Stimulated activated CD4-positive, alpha-beta T cell treated with anti-CD3 and anti-CD28 coated beads, Interleukin-2, amount 100 ng/mL, for 4 hours (primary cell): ENCODE measurements around the gene NELFE.
"Not testable (repeated sequence)": the region's sequence is repeated elsewhere in the genome, so short reads cannot be mapped to it uniquely, and the experiment has no call there.

Source experiments
- DNase-seq: peaks from one replicate; pipeline ENCODE4 v3.0.0-alpha.2; 2020; ENCODE audit warnings: low read depth

The NELFE gene

GRCh38 chr6:31915756-31916155 is 43.0 kb downstream of the NELFE start:
- DNase-seq, result no peak

GRCh38 chr6:31915351-31915750 is 43.4 kb downstream of the NELFE start:
- DNase-seq, result no peak

- DNase-seq, result no peak
These were observed 46.8 kb downstream of the NELFE start for GRCh38 chr6:31911826-31912585.

GRCh38 chr6:31909298-31909697 is 49.5 kb downstream of the NELFE start:
- not testable (repeated sequence) for DNase-seq

- DNase-seq, result no peak
These were observed 50.0 kb downstream of the NELFE start for GRCh38 chr6:31908791-31909190.

DNA sequence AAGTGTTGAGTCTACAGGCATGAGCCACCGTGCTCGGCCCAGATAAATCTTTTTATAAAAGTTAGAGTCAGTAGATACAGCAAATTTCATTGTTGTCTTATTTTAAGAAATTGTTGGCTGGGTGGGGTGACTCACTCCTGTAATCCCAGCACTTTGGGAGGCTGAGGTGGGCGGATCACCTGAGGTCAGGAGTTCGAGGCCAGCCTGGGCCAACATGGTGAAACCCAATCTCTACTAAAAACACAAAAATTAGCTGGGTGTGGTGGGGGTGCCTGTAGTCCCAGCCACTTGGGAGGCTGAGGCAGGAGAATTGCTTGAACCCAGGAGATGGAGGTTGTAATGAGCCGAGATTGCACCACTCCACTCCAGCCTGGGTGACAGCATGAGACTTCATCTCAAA is 50.5 kb downstream of the NELFE start:
- DNase-seq, result not testable (repeated sequence)

DNA sequence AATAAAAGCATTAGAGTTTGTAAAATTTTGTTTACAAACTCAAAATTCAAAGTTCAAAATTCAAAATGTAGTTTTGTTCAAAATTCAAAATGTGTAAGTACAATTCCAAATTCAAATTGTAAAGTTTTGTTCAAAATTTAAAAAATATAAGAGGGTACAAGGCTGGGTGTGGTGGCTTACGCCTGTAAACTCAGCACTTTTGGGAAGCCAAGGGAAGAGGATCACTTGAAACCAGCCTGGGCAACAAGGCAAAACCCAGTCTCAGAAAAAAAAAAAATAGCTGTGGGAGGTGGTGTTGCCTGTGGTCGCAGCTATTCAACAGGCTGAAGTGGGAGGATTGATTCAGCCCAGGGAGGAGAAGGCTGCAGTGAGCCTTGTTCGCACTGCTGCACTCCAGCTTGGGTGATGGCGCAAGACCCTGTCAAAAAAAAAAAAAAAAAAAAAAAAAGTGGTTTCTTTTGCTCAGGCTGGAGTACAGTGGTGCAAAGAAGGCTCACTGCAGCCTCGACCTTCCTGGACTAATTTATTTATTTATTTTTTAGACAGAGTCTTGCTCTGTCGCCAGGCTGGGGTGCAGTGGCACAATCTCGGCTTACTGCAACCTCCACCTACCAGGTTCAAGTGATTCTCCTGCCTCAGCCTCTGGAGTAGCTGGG is 51.5 kb downstream of the NELFE start:
- no peak for DNase-seq

DNA sequence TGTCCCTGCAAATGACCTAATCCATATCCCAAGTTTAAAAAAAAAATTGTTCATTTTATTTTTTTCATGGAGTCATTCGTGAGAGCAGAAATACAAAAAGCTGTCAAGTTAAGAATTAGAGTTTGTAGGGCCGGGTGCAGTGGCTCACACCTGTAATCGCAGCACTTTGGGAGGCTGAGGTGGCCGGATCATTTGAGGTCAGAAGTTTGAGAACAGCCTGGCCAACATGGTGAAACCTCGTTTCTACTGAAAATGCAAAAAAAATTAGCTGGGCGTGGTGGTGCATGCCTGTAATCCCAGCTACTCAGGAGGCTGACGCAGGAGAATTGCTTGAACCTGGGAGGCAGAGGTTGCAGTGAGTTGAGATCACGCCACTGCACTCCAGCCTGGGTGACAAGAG is 52.0 kb downstream of the NELFE start:
- not testable (repeated sequence) for DNase-seq

DNA sequence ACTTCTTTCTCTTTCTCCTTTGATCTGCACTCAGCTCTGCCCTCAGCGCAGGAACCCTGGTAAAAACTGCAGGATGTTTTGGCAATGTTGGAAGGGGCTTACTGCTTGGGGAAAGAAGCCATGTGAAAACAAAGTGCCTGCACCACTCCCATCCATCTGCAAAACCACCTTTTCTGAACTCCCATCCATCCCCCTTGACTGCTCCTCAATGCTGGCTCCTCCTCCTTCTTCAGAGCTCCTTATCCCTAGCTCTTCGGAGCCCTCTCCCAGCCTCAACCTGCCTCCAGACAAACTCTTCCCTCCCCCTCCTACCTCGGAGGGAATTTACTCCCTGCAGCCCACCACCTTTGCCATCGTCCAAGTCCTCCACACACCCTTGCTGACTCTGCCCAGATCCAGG is 52.6 kb downstream of the NELFE start:
- DNase-seq, result no peak

DNA sequence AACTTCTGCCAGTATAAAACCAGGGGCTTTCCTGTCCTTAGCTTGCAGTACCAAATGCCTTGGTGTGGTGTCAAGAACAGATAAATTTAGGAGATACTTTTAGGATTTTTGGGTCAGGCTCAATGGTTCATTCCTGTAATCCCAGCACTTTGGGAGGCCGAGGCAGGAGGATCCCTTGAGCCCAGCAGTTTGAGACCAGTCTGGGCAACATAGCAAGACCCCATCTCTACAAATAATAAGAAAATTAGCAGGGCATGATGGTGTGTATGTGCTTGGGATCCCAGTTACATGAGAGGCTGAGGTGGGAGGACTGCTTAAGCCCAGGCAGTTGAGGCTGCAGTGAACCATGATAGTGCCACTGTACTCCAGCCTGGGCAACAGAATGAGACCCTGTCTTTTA is 53.7 kb downstream of the NELFE start:
- DNase-seq, result no peak

- no peak for DNase-seq
These were observed 54.8 kb downstream of the NELFE start for GRCh38 chr6:31903957-31904356.
